HTERT RPE-1 (cell line): ENCODE measurements around the gene GLCE.

Source experiments
- in situ Hi-C: fragments of 300-500 bp; cut with MboI; formaldehyde crosslinking; loops from 4 replicates; pipeline ENCODE4 v1.14.3; 2020; ENCODE audit warnings: low sequenced_read_pairs

Gene GLCE

DNA sequence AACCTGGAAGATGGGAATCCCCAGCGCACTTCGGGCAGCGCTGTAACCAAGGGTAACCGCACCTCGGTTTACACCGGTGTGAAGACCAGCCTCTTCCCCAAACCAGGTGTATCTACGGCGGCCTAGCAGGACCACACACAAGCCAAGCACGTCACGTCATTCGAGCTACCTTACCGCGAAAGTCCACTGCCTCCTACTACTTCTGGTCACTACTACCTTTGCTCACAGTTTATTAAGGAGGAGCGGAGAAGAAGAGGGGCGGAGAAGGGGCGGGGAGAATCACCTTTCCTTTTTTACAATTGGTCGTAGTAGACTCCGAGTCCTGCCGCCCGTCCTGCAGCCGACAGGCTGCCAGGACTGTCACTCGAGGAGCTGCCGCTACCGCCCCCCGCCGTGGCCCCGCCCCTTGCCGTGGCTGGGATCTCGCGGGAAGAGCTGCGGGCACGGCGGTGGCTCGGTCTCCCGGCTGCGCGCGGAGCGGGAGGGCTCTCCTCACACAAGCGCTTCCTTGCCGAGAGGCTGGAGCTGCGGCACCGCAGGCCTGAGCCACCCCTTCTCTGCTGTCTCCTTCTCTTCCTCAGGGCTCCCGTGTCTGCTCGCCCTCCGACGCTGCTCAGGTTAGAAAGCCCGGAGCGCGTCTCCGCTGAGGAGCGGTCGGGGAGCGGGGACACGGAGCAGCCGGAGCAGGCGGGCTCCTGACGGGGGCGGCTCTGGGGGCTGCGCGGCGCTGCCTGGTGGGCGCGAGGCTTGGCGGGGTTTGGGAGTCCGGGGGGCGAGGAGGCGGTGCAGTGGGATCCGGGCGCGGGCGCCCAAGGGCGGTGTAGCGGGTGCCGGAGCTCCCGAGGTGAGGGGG lies at the start of gene GLCE:
TSS of gene GLCE (plus strand) at position 495 of the 853 bp plus-strand sequence. CDS start 95,172 bp downstream, outside the sequence.
- in situ Hi-C loops = no loop called here

GRCh38 chr15:69114331-69114928 lies 46.0 kb upstream of the GLCE start:
- in situ Hi-C loops = no loop called here

DNA sequence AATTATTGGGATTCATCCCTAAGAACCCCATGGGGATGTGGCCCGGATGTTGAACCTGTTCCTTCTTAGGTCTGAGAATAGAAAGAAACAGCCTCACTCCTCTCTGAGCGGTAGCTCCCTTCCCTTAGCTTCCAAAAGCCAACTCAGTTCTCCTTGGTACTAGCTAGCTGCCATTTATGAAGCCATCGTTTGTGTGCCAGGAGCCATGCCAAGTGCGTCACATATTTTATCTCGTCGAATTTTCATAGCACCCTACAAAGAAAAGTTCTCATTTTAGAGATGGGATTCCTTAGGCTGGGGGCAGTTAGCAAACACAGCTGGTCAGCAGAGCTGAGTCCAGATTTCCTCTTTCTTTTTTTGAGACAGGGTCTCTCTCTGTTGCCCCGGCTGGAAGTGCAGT lies 45.4 kb upstream of the GLCE start:
- in situ Hi-C loops = no loop called here

- in situ Hi-C loops = no loop called here
Observed at GRCh38 chr15:69116391-69116790, 44.0 kb upstream of the GLCE start.

- in situ Hi-C loops = no loop called here
Observed at GRCh38 chr15:69117431-69117871, 43.0 kb upstream of the GLCE start.

DNA sequence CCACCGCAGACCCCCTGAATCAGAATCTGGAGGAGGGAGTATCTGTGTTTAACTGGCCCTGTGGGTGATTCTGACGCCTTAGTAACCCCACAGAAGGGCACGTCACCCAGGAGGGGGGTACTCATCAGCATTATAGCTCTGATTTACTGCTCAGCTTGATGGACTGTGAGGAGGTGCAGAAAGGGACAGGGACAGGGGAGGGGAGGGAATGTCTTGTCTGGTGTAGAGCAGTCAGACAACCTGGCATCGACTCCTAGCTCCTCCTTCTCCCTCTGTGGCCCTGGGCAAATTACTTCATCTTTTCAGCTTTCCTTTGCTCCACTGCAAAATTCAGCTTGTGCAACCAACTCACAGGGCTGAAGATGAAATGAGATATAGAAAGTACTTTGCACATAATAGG lies 42.3 kb upstream of the GLCE start:
- in situ Hi-C loops = no loop called here

DNA sequence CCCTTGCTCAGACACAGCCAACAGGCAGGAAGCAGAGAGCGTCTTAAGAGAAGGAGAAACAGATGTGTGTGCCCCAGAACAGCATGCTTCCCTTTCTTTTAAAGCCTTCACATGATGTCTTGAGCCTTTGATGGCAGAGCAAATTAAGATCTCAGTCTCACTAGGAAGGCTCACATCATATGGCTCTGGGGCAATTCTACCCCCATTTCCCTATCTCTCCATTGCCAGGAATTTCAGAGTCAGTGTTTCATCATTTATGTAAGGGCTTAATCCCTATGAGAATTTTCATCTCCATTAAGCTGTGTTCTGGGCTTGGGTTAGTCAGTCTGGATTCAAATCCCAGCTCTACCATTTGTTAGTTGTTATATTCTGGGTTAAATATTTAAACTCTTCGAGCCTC lies 41.4 kb upstream of the GLCE start:
- in situ Hi-C loops = no loop called here

DNA sequence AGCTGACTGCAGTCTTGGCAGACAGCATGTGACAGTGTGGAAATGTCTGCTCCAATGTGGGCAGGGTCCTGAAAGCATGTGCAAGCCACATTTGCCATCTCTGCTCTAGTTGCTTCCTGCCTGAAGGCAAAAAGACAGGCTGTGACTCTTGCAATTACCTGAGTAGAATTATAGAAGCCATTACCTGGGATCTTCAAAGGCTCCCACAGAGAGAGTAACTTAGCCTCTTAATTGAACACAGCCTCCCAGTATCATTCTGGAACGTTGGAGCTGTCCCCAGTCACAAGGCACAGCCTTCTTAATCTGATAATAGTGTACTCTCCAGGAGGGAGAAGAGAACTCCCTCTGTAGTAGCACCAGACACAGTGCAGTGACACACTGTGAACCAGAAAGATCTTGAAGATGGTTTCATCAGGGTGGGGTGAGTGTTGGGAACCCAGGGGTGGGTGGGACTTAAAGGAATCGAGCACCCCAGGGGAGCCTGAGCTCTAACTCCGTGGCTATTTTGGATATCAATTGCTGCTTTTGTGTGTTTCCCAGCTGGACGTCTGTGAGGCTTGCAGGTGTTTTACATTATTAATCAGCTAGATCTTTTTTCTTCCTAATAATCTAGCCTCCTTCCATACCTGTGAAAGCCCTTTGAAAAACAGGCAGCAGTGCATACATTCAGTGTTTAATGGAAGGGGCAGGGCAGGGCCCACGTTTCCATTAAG lies 40.6 kb upstream of the GLCE start:
- in situ Hi-C loops = no loop called here

DNA sequence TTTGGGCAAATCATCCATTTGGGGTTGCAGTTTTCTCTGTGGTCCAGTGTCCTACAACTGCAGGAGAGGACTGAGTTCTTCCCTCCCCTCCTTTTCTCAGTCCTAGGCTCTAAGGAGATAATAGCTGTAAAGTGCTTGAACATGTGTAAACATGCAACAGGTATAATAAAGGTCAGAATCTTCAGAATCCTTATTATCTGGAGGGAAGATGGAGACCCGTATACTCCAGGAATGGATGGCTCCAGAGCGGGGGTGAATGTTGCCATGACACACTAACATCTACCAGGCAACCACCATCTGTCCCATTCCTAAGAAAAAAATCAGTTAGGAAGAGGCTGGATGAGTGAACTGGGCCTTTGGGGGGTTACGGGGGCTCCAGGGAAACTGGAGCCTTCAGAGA lies 39.7 kb upstream of the GLCE start:
- in situ Hi-C loops = no loop called here

GRCh38 chr15:69121198-69121828 lies 39.1 kb upstream of the GLCE start:
- in situ Hi-C loops = no loop called here

- in situ Hi-C loops = no loop called here
Observed at GRCh38 chr15:69125236-69125635, 35.2 kb upstream of the GLCE start.

- in situ Hi-C loops = no loop called here
Observed at GRCh38 chr15:69126054-69126469, 34.4 kb upstream of the GLCE start.

DNA sequence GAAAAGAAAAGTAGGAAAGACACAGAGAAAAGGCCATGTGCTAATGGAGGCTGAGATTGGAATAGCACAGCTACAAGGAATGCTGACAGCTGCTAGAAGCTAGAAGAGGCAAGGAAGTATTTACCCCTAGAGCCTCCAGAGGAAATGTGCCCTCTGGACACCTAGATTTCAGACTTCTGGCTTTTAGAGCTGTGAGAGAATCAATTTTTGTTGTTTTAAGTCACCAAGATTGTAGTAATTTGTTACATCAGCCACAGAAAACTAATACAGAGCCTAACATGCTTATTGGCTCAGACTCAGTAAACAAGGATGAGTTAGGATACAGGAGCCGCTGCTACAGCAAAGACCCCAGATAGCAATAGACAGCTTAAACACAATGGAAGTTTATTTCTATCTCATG lies 33.1 kb upstream of the GLCE start:
- in situ Hi-C loops = no loop called here

DNA sequence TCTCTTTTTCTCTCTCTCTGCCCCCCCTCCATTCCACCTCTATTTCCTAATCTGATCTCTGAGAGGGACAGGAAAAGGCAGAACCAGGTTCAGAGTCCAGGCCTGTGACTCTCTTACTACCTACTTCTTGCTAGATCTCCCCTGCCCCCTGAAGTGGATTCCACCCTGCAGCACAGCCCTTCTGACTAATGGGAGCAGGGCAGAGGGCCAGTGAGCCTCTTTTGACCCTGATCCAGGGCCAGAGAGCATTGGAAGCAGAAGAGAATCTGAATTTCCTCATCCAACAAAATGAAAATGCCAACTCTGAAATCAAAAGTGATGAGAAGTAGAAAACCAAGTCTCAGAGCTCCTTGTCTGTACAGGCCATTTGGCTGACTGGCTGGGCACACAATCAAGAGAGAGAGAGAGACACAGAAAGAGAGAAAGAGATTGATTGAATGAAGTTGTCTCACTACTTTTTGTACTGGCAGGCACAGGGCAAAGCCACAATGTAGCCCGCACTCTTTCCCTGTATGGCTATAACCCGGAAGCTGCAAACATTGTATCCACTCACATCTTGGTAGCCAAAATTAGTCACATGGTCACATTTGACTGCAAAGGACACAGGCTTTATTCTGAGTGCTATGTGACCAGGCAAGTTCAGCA lies 31.6 kb upstream of the GLCE start:
- in situ Hi-C loops = no loop called here

- in situ Hi-C loops = no loop called here
Observed at GRCh38 chr15:69131362-69132220, 28.8 kb upstream of the GLCE start.

GRCh38 chr15:69132430-69132829 lies 28.0 kb upstream of the GLCE start:
- in situ Hi-C loops = no loop called here

GRCh38 chr15:69132977-69133861 lies 27.2 kb upstream of the GLCE start:
- in situ Hi-C loops = no loop called here

GRCh38 chr15:69133862-69134519 lies 26.4 kb upstream of the GLCE start:
- in situ Hi-C loops = no loop called here
